Measurements from ENCODE around the gene COL21A1. TPM values are rescaled to one million over a fixed set of nuclear protein-coding genes. Genes with fewer than 3 reads are reported as not detected.

Gene COL21A1
- total and polyA plus RNA-seq, 2 of the 13 experiments (the other 11 are each of a cell fraction or from before 2014, with no cell fraction given) = 0.13 TPM; not detected in 1

DNA sequence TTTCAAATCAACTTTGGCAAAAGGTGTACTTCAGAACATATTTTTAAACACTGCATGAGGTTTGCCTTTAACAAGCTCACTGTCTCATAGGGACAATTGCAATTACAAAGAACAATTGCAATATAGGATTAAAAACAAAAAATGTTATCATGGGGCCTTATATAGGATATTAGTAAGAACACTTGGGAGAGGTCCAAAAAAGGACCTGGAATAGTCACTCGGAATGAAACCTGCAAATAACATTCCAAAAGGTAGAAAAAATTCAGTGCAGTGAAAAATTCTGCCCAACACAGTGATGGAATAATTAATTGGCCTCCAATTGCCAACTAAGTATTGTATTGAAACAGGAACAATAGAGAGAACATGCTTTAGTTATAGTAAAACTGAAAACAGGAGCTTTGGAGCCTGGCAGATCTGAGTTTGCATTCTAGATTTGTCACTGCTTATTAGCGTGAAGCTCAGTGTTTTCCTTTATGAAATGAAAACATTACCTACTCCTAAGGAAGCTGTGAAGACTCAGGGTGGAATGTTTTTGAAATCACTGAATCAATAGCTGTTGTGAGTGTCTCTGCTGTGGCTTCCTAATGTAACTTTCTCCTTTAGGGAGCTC lies 199.3 kb downstream of the COL21A1 start:
- BruUV-seq (replicated peaks) = no TSS peak
- Histone ChIP-seq H3K79me2 (ENCODE audit: insufficient read depth, low read length) (no peaks in the 10 kb centered on the region), H3K9ac (ENCODE audit: insufficient read depth, low read depth, low read length) (no peak overlapping the region), H3K27ac (ENCODE audit: extremely low read length, insufficient read depth, low read length) (no peak overlapping the region), H3K27me3 (ENCODE audit: control insufficient read depth in 1 of 2, insufficient read depth in 2 of 2, low read length in 2 of 2) (no peaks in the 10 kb centered on the region), H3K36me3 (replicated peaks in 1 of 2; ENCODE audit: control insufficient read depth in 1 of 2, insufficient read depth in 2 of 2, low read length in 2 of 2) (no peaks in the 10 kb centered on the region), H3K4me2 (ENCODE audit: low read depth, low read length) (no peak overlapping the region), H3K4me1 (ENCODE audit: insufficient read depth, low read length) (no peaks in the 10 kb centered on the region), H4K20me1 (ENCODE audit: insufficient read depth, low read length) (no peaks in the 10 kb centered on the region), H2AFZ (ENCODE audit: low read length) (no peak overlapping the region), H3K4me3 (replicated peaks in 1 of 3; ENCODE audit: insufficient read depth in 1 of 3, low read depth in 2 of 3, low read length in 3 of 3) (no peak overlapping the region), H3K9me3 (ENCODE audit: low read length) (no peaks in the 10 kb centered on the region)
- intact Hi-C loops (cut with micrococcal nuclease; ENCODE audit: unreplicated experiment) = no loop called here
- CTCF ChIA-PET (ENCODE audit: low intra/inter-chr PET ratio, low total read pairs) = no interaction called here
- POLR2A ChIA-PET = no interaction called here
- in situ Hi-C loops (cut with HindIII; ENCODE audit: extremely low pct_ligation_motif_present, low pct_unique_long_range_greater_than_20kb) = no loop called here
- no peak for FAIRE-seq
- TF ChIP-seq RBAK (CRISPR knock-in tag; IDR thresholded peaks at IDR 0.05) (no peak), CCDC6 (CRISPR knock-in tag; IDR thresholded peaks at IDR 0.05) (no peak), TARDBP (CRISPR knock-in tag; IDR thresholded peaks at IDR 0.05) (no peak), EEA1 (CRISPR knock-in tag; IDR thresholded peaks at IDR 0.05; ENCODE audit: borderline replicate concordance) (no peak), ZNF33A (CRISPR knock-in tag; IDR thresholded peaks at IDR 0.05; ENCODE audit: borderline replicate concordance) (no peak), MED1 (CRISPR knock-in tag; IDR thresholded peaks at IDR 0.05) (no peak), PRMT3 (CRISPR knock-in tag; IDR thresholded peaks at IDR 0.05; ENCODE audit: borderline replicate concordance, low read depth) (no peak), MED13 (CRISPR knock-in tag; IDR thresholded peaks at IDR 0.05) (no peak), ZSCAN20 (CRISPR knock-in tag; IDR thresholded peaks at IDR 0.05; ENCODE audit: borderline replicate concordance) (no peak), CREB1 (IDR thresholded peaks at IDR 0.05) (no peak), CREB1 (CRISPR knock-in tag; IDR thresholded peaks at IDR 0.05) (no peak), MIXL1 (CRISPR knock-in tag; IDR thresholded peaks at IDR 0.05) (no peak), NFYB (CRISPR knock-in tag; IDR thresholded peaks at IDR 0.05) (no peak), BRD4 (CRISPR knock-in tag; IDR thresholded peaks at IDR 0.05) (no peak), SCMH1 (CRISPR knock-in tag; IDR thresholded peaks at IDR 0.05; ENCODE audit: borderline replicate concordance) (no peak), ZNF572 (CRISPR knock-in tag; IDR thresholded peaks at IDR 0.05) (no peak), MYC (CRISPR knock-in tag; IDR thresholded peaks at IDR 0.05; ENCODE audit: borderline replicate concordance) (no peak)
- TF ChIP-seq, protein P1, sequence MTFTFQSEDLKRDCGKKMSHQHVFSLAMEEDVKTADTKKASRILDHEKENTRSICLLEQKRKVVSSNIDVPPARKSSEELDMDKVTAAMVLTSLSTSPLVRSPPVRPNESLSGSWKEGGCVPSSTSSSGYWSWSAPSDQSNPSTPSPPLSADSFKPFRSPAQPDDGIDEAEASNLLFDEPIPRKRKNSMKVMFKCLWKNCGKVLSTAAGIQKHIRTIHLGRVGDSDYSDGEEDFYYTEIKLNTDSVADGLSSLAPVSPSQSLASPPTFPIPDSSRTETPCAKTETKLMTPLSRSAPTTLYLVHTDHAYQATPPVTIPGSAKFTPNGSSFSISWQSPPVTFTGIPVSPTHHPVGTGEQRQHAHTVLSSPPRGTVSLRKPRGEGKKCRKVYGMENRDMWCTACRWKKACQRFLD (CRISPR knock-in tag; IDR thresholded peaks at IDR 0.05; ENCODE audit: borderline replicate concordance) = no peak
- TF ChIP-seq, protein P2, sequence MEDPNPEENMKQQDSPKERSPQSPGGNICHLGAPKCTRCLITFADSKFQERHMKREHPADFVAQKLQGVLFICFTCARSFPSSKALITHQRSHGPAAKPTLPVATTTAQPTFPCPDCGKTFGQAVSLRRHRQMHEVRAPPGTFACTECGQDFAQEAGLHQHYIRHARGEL (CRISPR knock-in tag; IDR thresholded peaks at IDR 0.05) = no peak
- TF ChIP-seq, protein P3, sequence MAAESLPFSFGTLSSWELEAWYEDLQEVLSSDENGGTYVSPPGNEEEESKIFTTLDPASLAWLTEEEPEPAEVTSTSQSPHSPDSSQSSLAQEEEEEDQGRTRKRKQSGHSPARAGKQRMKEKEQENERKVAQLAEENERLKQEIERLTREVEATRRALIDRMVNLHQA (CRISPR knock-in tag; IDR thresholded peaks at IDR 0.05) = no peak
- 17% methylated on average over 2 of the region's 2 CpGs for WGBS (ENCODE audit: low lambda C conversion rate)
- ATAC-seq = no peak
- no peak for DNase-seq (ENCODE audit: low spot score)

Measured in HepG2 (cell line).